RKO (cell line): ENCODE results near the gene TFAP2A.

ENCODE experiments used
- DNase-seq: peaks from one replicate; pipeline ENCODE4 v3.0.0-alpha.2; 2016; ENCODE audit warnings: low spot score

The TFAP2A gene

GRCh38 chr6:10425975-10426780, 11.3 kb upstream of the TFAP2A start:
- no peak for DNase-seq

DNA sequence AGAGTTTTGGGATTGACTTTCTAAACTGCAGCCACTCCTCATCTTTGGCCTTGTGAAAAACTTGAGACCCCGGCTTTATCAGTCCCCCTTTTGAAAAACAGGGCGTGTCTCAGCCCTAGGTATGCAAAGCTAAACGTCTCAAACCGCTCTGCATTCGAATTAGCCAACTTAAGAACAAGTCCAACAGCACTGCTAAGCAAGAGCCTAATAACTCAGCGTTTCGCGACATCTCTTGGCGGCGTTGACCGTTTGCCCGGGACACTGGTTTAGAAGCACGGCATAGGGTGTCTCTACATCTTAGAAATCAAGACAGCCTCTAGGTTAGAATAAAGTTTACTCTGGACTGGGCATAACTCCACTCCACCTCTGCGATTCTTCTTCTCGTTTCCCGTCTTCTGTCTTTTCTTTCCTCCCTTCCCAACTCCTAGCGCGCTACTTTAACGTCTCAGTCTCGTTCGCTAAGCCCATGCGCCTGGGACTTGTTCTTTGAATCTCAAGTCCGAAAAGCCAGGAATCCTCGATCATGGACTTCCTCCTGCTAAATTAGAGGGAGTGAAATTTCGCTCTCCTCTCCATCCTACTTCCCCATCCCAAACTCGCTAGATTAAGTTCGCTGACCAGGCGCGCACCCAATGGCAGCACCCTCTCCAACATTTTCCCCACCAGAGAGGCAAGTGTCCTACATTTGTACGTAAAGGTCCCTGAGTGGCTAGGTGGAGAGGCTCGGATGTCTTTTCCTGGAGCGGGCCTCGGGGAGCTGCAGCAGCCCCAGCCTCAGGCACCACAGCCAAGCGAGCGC, 10.5 kb upstream of the TFAP2A start:
- DNase-seq: no peak

DNA sequence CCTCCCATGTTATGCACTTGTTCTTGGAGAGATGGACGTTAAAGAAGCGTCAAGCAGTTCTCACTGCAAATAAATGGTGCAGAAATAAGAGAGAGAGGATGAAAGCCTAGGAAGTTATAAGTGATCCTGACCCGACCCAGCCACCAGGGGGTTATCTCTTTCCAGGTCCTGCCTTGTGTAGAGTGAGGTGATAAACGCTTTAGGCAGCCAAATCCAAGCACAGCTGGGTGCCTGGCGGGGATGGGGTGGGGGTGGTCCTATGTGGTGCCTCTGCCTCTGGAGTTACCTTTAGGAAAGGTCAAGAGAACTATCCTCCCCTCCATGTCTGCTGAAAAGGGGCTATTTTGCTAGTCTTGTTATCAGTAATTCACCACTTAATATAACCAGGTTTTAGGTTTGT, 9.2 kb upstream of the TFAP2A start:
- no peak for DNase-seq

DNA sequence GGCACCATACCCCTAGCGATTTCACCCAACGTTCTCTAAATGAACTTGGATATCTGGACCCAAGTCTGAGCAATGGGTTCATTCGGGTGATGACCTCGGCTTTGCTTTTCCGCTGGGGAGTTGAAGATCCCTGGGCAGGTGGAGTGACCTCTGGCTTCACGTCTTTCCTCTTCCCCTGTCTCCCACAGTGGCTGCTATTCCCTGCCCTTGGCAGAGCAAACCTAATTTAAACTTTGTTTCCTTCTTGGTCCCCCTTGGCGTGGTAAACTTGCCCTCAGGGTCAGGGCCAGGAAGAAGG, 7.8 kb upstream of the TFAP2A start:
- no peak for DNase-seq

DNA sequence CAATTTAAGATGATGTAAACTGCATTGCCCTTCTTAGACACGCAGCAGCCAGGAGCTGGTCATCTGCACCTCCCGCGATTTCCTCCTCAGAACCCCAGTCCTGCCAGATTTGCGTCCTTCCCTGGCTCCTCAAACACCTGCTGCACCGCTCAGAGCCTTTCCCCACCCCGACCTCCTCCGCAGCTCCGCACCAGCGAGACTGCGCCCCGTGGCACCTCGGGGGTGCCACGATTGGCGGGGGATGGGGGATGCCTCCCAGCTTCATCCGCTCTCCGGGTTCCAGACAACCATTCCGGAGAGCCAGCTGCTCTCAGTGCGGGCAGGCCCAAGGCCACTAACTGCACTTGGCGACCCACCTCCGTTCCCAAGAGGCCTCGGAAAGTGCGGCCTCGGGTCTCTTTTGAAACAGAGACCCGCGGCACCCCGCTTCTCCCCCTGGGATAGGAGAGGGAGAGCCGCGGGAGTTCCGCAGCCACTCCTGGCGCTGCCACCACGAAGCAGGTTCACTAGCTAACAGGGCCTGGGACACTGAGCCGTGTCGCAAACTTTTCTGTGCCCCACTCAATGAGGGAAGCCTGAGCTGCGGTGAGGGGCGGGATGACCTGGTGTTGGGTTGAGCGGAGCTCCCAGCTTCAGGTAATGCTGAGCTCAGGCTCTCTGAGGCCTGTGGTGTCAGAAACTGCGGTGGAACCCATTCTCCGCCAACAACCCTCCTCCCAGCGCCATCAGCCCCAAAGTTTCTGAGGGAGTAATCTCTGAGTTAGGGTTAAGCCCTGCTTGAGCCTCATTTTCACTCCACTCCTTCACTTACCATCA, 7.3 kb upstream of the TFAP2A start:
- no peak for DNase-seq

GRCh38 chr6:10421158-10421920, 6.5 kb upstream of the TFAP2A start:
- no peak for DNase-seq

DNA sequence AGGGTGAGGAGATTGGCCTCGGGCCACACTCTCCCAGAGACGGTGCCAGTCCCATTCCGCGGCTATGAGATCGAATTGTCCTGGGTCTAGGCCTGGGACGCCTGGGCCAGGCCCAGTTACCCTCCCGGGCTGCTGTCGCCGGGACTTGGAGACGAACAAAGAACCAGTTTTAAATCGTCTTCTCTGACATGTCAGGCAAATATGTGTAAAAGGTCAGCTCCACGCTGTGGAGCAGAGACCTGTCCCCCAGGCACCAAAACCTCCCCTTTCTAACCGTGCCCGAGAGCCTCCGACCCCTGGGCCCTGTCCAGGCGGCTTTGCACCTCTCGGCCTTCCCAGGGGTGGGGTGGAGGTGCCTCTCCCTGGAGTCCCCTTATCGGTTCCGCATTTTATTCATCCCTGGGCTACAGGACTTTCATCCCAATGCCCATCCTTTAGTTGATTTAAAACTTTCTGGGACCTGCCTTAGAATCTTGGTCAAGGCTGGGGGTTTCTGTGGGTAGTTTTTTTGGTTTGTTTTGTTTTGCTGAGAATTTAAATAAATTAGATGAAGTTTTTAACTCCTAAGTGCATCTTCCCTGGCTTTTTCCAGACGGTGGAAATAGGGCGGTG, 5.8 kb upstream of the TFAP2A start:
- DNase-seq: no peak

DNA sequence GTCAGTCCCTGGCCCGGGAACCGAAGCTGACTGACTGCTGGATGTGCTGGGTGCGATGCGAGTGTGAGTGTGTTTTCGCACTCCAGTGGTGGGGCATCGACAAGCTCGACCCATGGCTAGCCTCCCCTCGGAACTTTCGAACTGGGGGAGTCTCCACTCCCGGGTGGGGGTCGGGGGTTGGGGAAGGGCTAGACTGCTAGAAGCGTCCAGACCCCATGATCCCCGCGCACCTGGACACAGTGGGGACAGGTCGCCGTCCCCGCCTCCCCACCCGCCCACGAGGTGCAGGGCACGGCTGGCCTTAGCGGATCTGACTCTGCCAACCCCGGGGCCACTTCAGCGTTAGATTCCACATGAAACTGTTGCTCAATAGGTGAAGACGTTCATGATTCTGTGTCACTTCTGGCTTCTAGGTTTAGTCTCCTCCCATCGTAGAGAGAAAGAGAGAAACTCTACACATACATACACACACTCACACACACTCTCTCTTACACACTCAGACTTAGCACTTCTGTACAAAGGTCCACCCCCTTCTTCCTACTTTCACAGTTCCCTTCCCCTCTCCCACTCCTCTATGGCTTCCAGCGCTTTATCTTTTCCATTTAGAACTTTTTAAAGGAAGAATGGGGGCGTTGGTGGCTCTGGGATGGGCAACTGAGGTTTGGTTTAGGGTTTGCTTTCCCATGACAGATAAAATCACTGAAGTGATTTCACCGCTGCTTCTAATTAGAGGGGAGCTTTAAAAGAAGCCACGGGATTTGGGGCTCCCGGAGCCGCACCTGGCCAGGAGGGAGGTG, 5.1 kb upstream of the TFAP2A start:
- DNase-seq: no peak

DNA sequence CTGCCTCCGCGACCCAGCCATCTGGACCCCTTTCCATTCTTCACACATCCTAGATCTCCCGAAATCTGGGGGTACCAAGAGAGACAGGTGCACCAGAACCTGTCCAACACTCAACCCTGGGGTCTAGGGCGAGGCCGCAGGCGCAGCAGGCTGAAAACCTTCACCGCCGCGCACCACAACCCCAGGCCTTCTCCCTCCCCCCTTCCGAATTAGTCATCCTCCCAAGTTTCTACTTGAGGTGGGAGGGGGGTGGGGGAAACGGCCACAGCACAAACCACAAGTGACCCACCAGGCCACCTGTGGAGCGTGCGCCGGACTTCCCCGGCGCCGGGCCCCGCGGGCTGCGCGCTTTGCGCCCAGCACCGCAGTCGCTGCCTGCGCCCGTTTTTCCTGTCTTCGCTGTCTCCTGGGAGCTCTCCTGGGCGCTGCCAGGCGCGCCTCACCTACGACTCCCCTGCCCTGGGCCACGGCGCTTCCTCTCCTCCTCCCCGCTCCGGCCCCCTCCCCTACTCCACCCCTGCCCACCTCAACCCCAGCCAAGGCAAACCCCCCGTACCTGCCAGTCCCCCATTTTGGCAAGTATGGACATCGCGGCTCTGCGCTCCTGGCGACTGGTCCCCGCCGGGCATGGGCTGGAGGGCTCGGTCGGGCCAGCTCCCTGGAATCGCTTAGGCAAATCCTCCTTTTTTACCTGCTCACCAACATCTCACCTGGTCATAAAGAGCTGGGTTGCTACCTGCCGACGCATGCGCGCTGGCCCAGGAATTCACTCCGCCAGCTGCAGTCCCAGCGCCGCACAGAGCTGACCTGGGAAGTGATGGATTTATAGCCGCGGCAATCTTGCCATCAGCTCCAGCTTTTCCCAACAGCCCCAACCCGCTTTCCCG, 4.2 kb upstream of the TFAP2A start:
- no peak for DNase-seq

- no peak for DNase-seq
Observed at GRCh38 chr6:10418361-10418861, 3.5 kb upstream of the TFAP2A start.

GRCh38 chr6:10417681-10418104, 2.8 kb upstream of the TFAP2A start:
- DNase-seq: no peak

DNA sequence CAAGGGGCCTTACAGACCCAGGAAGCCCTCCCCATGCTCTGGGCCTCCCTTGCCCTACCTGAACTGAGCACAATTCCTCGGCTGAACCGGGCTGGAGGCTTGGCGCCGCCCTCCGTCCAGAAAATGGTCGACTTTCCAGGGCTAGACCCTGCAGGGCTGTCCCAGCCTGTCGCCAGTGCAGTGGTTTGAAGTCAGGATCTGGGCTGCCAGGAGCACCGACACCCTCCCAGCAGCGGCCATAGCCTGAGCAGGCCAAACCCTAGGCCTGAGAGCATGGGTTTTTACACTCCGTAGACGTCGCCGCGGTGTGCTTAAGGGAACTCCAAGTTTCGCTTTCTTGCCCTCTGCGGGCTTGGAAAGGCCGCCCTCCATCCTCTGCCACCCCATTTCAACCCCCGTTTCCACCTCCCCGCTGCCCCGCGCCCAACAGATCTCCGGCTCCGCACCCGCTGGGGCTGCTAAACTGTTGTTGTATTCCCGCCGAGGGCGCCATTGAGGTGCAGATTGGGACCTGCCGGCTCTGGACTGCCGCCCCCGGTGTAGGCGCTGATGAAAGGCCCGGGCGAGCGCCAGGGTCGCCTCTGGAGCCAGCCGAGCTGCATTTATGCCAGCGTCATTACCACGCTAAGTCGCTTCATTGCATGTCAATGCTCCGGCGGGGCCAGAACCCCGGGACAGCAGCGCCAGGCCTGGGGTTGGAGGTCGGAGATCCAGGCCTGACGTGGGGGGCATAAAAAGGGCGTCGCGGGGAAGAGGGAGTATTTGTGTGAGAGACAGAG, 2.2 kb upstream of the TFAP2A start:
- DNase-seq: no peak

DNA sequence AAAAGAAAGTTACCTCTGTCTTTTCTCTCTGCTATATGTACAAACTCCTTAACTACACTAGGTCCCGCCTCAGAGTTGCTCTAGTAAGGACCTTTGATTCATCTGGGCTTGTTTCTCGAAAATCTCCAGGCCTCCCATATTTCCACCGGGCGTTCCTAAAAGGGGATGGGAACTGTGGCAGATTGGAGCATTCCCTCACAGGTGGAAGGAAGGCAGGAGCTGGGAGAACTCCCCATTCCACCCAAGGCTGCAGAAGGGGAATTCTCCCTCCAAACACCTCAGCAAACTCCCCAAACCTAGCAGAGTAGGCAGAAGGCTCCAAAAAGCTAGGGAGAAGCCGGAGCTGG, 1.6 kb upstream of the TFAP2A start:
- no peak for DNase-seq

GRCh38 chr6:10415617-10416480, 975 bp upstream of the TFAP2A start:
- no peak for DNase-seq

GRCh38 chr6:10413850-10414738, 780 bp downstream of the TFAP2A start:
- no peak for DNase-seq

DNA sequence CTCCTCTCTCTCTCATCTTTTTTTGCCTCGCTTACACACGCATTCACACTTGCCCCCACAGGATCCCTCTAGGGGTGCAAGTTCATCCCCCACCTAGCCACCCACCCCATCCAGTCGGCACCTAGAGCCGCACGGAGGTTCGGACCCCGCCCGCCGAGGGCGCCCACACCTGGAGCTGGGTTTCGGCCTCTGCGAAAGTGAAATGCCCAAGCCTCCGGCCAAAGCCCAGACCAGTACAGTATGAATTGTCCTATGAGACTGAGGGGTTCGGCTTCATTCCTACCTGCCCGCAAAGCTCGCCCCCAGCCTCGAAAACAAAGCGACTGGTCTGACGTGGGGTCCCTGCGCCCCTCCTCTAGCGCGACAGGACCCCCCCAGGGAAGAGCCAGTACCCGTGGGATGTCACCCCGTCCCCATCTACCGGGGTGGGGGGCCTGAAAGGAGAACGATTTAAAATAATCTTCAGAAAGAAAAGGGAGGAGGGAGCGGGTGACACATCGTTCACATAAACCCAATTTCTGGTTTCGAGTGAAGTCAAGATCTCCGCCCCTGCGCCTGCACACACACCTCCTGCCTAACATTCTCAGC, 1.5 kb downstream of the TFAP2A start:
- no peak for DNase-seq
